Erythroblast (primary cell): Measurements from ENCODE around the gene NCOR2.

Source experiments
- GATA1 ChIP-seq: IDR thresholded peaks from 2 replicates; pipeline ENCODE4 v1.6.1; 2011; ENCODE audit warnings: low read depth, mild to moderate bottlenecking, control low read depth, low read length, moderate library complexity
- POLR2A ChIP-seq: IDR thresholded peaks from 2 replicates; pipeline ENCODE4 v1.6.1; 2011; ENCODE audit warnings: mild to moderate bottlenecking, low read length

DNA sequence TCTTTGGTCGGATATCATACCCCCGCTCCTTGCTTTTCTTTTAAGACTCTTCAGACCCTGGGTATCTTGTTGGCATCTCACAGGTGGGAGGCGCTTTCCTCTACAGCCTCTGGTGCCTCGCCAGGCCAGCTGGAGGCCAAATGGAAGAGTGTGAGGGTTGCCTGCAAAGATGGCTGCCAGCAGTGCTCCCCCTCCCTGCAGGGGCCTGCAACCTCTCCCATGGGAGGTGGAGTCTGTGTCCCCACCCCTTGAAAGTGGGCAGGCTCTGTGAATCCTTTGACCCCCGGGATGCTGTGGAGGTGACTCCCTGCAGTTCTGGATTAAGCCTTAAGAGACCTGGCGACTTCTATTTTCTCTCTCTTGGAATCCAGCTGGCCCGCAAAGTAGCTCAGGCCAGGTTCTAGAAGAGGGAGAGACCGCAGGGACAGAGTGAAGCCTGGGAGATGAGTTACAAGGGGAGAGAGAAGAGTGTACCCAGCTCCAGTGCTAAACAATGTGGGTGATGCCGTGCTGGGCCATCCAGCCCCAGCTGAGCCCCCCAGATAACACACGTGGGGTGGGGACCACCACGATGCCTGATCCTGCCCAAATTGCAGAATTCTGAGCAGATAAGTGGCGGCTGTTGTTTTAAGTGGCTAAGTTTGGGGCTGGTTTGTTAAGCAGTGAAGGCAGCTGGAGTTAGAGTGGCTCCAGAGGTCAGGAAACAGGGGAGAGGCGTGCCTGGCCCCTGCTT lies 37.9 kb upstream of the NCOR2 start:
- TF ChIP-seq POLR2A (no peak), GATA1 (no peak)
